ENCODE measurements around the gene NDUFS6.
"Not testable (repeated sequence)": the region's sequence is repeated elsewhere in the genome, so short reads cannot be mapped to it uniquely, and the experiment has no call there.

The NDUFS6 gene

GRCh38 chr5:1809416-1810035 is 8.3 kb downstream of the NDUFS6 start:
- peaks cover 97% of the 10 kb centered on the region for H3K36me3 ChIP-seq (ENCODE audit: control insufficient read depth, insufficient read depth, low read length)

GRCh38 chr5:1810581-1811101 is 9.4 kb downstream of the NDUFS6 start:
- H3K36me3 ChIP-seq (ENCODE audit: control insufficient read depth, insufficient read depth, low read length) = peaks cover 97% of the 10 kb centered on the region
- H3K27ac ChIP-seq (ENCODE audit: low read depth, low read length) = no peak overlapping the region
- H3K4me1 ChIP-seq (ENCODE audit: control insufficient read depth, insufficient read depth, low read length) = no peaks in the 10 kb centered on the region
- no peak overlapping the region for H3K4me3 ChIP-seq (ENCODE audit: low read depth, low read length)
- H3K9me3 ChIP-seq (ENCODE audit: control insufficient read depth, insufficient read depth, low read length) = no peaks in the 10 kb centered on the region
- H3K9ac ChIP-seq (ENCODE audit: low read depth, low read length) = no peak overlapping the region
- no peaks in the 10 kb centered on the region for H3K27me3 ChIP-seq (ENCODE audit: control insufficient read depth, insufficient read depth, low read length)

More at GRCh38 chr5:1809416-1810035, 8.3 kb downstream of the NDUFS6 start:
- Histone ChIP-seq H3K27me3 (ENCODE audit: control insufficient read depth, insufficient read depth, low read length) (no peaks in the 10 kb centered on the region), H3K4me3 (ENCODE audit: low read depth, low read length) (no peak overlapping the region), H3K9ac (ENCODE audit: low read depth, low read length) (no peak overlapping the region), H3K27ac (ENCODE audit: low read depth, low read length) (no peak overlapping the region), H3K9me3 (ENCODE audit: control insufficient read depth, insufficient read depth, low read length) (no peaks in the 10 kb centered on the region), H3K4me1 (ENCODE audit: control insufficient read depth, insufficient read depth, low read length) (no peaks in the 10 kb centered on the region)

- H3K27ac ChIP-seq (ENCODE audit: low read depth, low read length) = no peak overlapping the region
- H3K9me3 ChIP-seq (ENCODE audit: control insufficient read depth, insufficient read depth, low read length) = no peaks in the 10 kb centered on the region
- H3K27me3 ChIP-seq (ENCODE audit: control insufficient read depth, insufficient read depth, low read length) = no peaks in the 10 kb centered on the region
- no peak overlapping the region for H3K9ac ChIP-seq (ENCODE audit: low read depth, low read length)
- peaks cover 15% of the 10 kb centered on the region for H3K4me1 ChIP-seq (ENCODE audit: control insufficient read depth, insufficient read depth, low read length)
- H3K4me3 ChIP-seq (ENCODE audit: low read depth, low read length) = no peak overlapping the region
- peaks cover 78% of the 10 kb centered on the region for H3K36me3 ChIP-seq (ENCODE audit: control insufficient read depth, insufficient read depth, low read length)
These were observed 13.2 kb downstream of the NDUFS6 start for GRCh38 chr5:1814183-1815020.

DNA sequence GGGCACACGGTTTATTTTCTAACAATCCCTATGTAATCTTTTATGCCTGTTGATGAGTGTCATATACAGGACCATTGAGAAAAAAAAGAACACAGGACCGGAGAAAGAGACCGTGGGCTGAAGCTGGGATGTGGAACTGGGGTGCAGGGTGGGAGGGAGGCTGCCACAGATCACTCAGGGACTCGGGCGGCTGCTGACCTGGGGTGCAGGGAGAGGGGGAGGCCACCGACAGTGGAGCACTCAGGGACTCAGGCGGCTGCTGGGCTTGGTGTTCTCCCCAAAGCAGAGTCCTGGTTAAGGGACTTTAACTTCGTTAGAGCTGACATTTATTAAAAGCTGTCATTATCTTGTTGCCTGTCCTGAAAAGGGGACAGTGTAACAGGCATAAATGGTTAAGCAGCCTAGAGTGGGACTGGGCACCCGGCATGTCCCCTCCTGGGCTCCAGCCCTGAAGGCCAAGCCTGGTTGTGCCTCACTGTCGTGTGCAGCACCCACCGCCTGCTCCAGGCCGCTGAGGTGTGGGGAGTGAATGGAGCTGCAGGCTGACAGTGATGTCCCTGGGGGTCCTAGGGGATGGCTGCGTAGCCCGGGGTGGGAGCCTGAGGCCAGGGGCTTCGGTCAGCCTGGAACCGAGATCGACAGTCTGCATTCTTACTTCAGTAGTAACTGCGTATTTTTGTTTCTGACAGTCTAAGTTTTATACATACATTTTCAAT is 14.0 kb downstream of the NDUFS6 start:
- Histone ChIP-seq H3K9ac (ENCODE audit: low read depth, low read length) (no peak overlapping the region), H3K36me3 (ENCODE audit: control insufficient read depth, insufficient read depth, low read length) (peaks cover 78% of the 10 kb centered on the region), H3K4me1 (ENCODE audit: control insufficient read depth, insufficient read depth, low read length) (peaks cover 15% of the 10 kb centered on the region), H3K4me3 (ENCODE audit: low read depth, low read length) (no peak overlapping the region), H3K9me3 (ENCODE audit: control insufficient read depth, insufficient read depth, low read length) (no peaks in the 10 kb centered on the region), H3K27ac (ENCODE audit: low read depth, low read length) (no peak overlapping the region), H3K27me3 (ENCODE audit: control insufficient read depth, insufficient read depth, low read length) (no peaks in the 10 kb centered on the region)

DNA sequence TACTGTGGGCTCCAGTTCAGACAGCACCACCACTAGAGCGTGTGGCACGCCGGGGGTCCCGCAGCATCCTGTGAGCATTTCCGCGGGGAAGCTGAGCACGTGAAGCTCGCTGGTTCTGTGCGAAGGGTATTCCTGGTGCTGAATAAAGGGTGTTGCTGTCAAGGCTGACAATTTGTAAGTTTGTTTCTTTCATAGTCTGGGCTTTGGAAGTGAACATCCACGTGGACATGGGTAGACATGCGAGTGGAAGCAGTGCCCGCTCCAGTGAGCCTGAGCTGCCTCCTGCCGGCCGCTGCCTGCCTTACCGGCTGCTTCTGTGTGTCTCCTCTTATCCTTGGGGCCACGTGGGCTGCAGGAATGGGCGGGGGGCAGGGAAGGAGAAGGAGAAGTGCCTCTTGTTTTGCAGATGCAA is 14.7 kb downstream of the NDUFS6 start:
- H3K36me3 ChIP-seq (ENCODE audit: control insufficient read depth, insufficient read depth, low read length) = peaks cover 78% of the 10 kb centered on the region
- no peaks in the 10 kb centered on the region for H3K27me3 ChIP-seq (ENCODE audit: control insufficient read depth, insufficient read depth, low read length)
- H3K4me3 ChIP-seq (ENCODE audit: low read depth, low read length) = no peak overlapping the region
- H3K4me1 ChIP-seq (ENCODE audit: control insufficient read depth, insufficient read depth, low read length) = peaks cover 15% of the 10 kb centered on the region
- no peak overlapping the region for H3K9ac ChIP-seq (ENCODE audit: low read depth, low read length)
- no peak overlapping the region for H3K27ac ChIP-seq (ENCODE audit: low read depth, low read length)
- no peaks in the 10 kb centered on the region for H3K9me3 ChIP-seq (ENCODE audit: control insufficient read depth, insufficient read depth, low read length)

DNA sequence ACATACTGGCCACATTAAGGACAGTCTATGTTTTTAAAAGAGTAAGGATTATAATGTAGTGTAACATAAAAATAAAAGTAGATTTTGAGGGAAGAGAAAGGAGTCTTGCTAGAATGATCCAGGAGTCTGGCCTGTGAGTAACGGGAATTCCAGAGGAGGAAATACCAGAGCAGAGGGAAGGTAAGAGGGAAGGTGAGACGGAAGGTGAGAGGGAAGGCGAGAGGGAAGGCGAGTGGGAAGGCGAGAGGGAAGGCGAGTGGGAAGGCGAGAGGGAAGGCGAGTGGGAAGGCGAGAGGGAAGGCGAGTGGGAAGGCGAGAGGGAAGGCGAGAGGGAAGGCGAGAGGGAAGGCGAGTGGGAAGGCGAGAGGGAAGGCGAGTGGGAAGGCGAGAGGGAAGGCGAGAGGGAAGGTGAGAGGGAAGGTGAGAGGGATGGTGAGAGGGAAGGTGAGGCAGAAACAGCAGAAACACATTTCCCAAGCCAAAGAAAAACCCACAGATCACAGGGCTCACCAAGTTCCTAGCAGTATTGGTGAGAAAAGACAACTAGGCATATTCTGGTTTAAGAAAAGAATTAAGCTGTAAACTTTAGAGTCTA is 15.4 kb downstream of the NDUFS6 start:
- H3K27ac ChIP-seq (ENCODE audit: low read depth, low read length); H3K4me3 ChIP-seq (ENCODE audit: low read depth, low read length); H3K27me3 ChIP-seq (ENCODE audit: control insufficient read depth, insufficient read depth, low read length); H3K9me3 ChIP-seq (ENCODE audit: control insufficient read depth, insufficient read depth, low read length); H3K9ac ChIP-seq (ENCODE audit: low read depth, low read length): not testable (repeated sequence)
- Histone ChIP-seq H3K4me1 (ENCODE audit: control insufficient read depth, insufficient read depth, low read length) (peaks cover 15% of the 10 kb centered on the region), H3K36me3 (ENCODE audit: control insufficient read depth, insufficient read depth, low read length) (peaks cover 78% of the 10 kb centered on the region)

DNA sequence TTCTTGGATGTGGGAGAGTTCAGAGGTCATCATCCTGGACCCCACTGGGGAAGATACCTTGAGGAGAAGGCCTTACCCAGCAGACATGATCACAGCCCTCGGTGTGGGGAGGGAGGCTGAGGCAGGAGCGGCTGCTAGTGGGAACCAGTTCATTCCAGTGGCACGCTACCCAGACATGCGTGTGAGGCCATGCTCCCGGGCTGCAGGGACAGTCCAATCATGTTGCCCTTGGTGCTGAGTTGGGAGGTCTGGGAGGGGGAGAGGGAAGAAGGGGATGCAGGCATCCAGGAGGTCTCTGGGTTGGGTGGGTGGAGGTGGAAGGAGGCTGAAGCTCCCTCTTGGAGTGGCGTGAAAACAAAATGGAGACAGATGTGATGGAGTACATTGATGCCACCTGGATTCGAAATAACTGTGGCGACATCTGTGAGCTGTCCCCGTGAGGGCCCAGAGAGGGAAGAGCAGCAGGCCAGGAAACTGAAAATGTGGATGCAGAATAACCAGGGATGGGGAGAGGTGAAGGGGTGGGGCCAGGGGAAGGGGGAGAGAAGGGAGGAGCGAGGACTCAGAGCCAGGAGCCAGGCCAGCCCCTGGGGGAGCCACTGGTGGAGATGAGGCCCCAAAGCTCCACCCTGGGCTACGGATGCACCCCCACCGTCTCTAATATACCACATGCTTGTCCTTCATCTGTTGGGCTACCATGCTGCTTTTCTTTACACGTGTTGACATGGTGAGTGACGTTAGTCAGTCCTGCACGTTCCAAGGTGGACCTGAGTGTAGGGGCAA is 16.2 kb downstream of the NDUFS6 start:
- Histone ChIP-seq H3K4me1 (ENCODE audit: control insufficient read depth, insufficient read depth, low read length) (peaks cover 15% of the 10 kb centered on the region), H3K9me3 (ENCODE audit: control insufficient read depth, insufficient read depth, low read length) (no peaks in the 10 kb centered on the region), H3K9ac (ENCODE audit: low read depth, low read length) (no peak overlapping the region), H3K27ac (ENCODE audit: low read depth, low read length) (no peak overlapping the region), H3K4me3 (ENCODE audit: low read depth, low read length) (no peak overlapping the region), H3K36me3 (ENCODE audit: control insufficient read depth, insufficient read depth, low read length) (peaks cover 75% of the 10 kb centered on the region), H3K27me3 (ENCODE audit: control insufficient read depth, insufficient read depth, low read length) (no peaks in the 10 kb centered on the region)

DNA sequence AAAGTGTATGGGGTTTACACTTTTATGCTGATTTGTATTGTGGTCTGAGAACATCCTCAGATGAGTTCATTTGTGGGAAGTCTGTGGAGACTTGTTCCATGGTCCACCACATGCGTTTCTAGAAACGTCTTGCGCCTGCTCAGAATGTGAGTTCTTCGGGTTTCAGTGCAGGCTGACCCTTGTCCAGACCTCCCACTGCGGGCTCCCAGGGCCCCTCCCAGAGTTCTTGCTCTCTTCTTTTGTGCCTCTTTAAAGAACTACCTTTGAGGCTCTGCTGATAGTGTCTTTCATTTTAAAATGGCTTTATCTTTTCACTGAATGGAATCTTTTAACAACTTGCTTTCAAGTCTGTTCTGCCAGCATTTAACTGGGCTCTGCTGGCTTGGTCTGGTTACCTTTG is 17.6 kb downstream of the NDUFS6 start:
- Histone ChIP-seq H3K27me3 (ENCODE audit: control insufficient read depth, insufficient read depth, low read length) (no peaks in the 10 kb centered on the region), H3K36me3 (ENCODE audit: control insufficient read depth, insufficient read depth, low read length) (peaks cover 71% of the 10 kb centered on the region), H3K9me3 (ENCODE audit: control insufficient read depth, insufficient read depth, low read length) (no peaks in the 10 kb centered on the region), H3K9ac (ENCODE audit: low read depth, low read length) (no peak overlapping the region), H3K4me3 (ENCODE audit: low read depth, low read length) (peak overlapping the region; percentile 10; the same call in 1 of the 2 replicates), H3K4me1 (ENCODE audit: control insufficient read depth, insufficient read depth, low read length) (peaks cover 15% of the 10 kb centered on the region), H3K27ac (ENCODE audit: low read depth, low read length) (peak overlapping the region; percentile 36)

DNA sequence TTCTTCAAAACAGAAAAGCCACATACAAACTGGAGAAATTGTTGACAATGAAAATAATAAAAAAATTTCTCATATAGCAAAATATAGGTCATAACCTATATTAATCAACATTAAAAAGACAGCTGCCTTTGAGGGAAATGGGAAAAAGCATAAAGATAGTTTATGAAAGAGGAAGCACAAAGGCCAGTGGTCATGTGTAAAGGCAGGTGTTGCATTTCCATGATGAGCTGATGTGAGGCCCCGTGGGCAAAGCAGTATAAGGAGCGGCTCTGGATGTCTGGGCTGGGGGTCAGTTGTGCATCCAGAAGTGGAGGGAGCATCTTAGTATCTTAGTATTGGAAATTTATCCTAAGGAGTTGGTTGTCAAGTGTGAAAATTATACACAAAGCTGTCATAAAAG is 18.3 kb downstream of the NDUFS6 start:
- H3K36me3 ChIP-seq (ENCODE audit: control insufficient read depth, insufficient read depth, low read length) = peaks cover 65% of the 10 kb centered on the region
- H3K27ac ChIP-seq (ENCODE audit: low read depth, low read length) = no peak overlapping the region
- no peaks in the 10 kb centered on the region for H3K27me3 ChIP-seq (ENCODE audit: control insufficient read depth, insufficient read depth, low read length)

DNA sequence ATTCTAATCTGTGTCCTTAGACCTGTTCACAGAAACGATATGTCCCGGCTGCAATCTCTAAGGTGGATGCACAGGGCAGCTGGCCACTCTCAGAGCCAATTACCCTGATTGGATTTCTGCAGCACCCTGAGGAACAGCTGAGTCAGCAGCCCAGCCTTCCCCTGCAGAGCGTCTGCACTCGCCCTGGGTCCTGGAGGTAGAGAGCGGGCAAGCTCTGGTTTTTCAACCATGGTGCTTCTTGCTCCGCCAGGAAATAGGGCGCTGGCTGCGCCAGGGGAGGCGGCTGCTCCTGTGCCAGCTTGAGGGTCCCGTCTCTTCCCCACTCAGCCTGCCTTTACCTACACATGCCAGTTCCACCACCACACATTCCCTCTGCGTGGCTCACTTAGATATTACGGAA is 19.2 kb downstream of the NDUFS6 start:
- H3K27ac ChIP-seq (ENCODE audit: low read depth, low read length) = no peak overlapping the region
- H3K4me1 ChIP-seq (ENCODE audit: control insufficient read depth, insufficient read depth, low read length) = peaks cover 15% of the 10 kb centered on the region
- peaks cover 64% of the 10 kb centered on the region for H3K36me3 ChIP-seq (ENCODE audit: control insufficient read depth, insufficient read depth, low read length)
- H3K27me3 ChIP-seq (ENCODE audit: control insufficient read depth, insufficient read depth, low read length) = no peaks in the 10 kb centered on the region
- H3K9me3 ChIP-seq (ENCODE audit: control insufficient read depth, insufficient read depth, low read length) = no peaks in the 10 kb centered on the region
- H3K9ac ChIP-seq (ENCODE audit: low read depth, low read length) = no peak overlapping the region
- H3K4me3 ChIP-seq (ENCODE audit: low read depth, low read length) = no peak overlapping the region

More for the DNA sequence above, 18.3 kb downstream of the NDUFS6 start:
- Histone ChIP-seq H3K9me3 (ENCODE audit: control insufficient read depth, insufficient read depth, low read length) (no peaks in the 10 kb centered on the region), H3K9ac (ENCODE audit: low read depth, low read length) (no peak overlapping the region), H3K4me3 (ENCODE audit: low read depth, low read length) (peak overlapping the region; percentile 10; the same call in 1 of the 2 replicates), H3K4me1 (ENCODE audit: control insufficient read depth, insufficient read depth, low read length) (peaks cover 15% of the 10 kb centered on the region)

Measured in HUES48 (cell line).